Neural crest cell (in vitro differentiated cells): Measurements from ENCODE around the gene FANCM. TPM values are rescaled to one million over a fixed set of nuclear protein-coding genes. Genes with fewer than 3 reads are reported as not detected.
A peak's percentile ranks its signal among the peaks of the same experiment; 100 is the strongest.

Experiments
- DNase-seq: peaks from one replicate; pipeline ENCODE4 v3.0.0; 2021; ENCODE audit warnings: low read depth, mixed read lengths, low spot score
- H3K27ac Mint-ChIP-seq: one replicate; pipeline ENCODE4 v1.8.0; 2021; ENCODE audit warnings: mild to moderate bottlenecking, mixed read lengths; ENCODE audit not compliant: unreplicated experiment
- H3K27me3 Mint-ChIP-seq: 2 replicates; pipeline ENCODE4 v1.8.0; 2021; ENCODE audit warnings: low read depth, mild to moderate bottlenecking, mixed read lengths
- H3K36me3 Mint-ChIP-seq: 2 replicates; pipeline ENCODE4 v1.8.0; 2021; ENCODE audit warnings: low read depth, mild to moderate bottlenecking, mixed read lengths
- H3K4me1 Mint-ChIP-seq: 2 replicates; pipeline ENCODE4 v1.8.0; 2021; ENCODE audit warnings: mixed read lengths
- H3K4me3 Mint-ChIP-seq: one replicate; pipeline ENCODE4 v1.8.0; 2021; ENCODE audit warnings: mild to moderate bottlenecking, mixed read lengths
- H3K9me3 Mint-ChIP-seq: 2 replicates; pipeline ENCODE4 v1.8.0; 2021; ENCODE audit warnings: mixed read lengths
- CTCF ChIP-seq: fragments of 200-600 bp; sonication (generic); conservative IDR thresholded peaks from 2 replicates; pipeline ENCODE4 v1.5.0; 2021; ENCODE audit warnings: antibody characterized with exemption, mild to moderate bottlenecking
- total RNA-seq: library from RNA; stranded (reverse); gene quantifications from 2 replicates; pipeline ENCODE4 v1.2.1, GENCODE V29; 2021

Gene FANCM
- total RNA-seq, 1 donor from 2014 or later: 16.3 TPM

GRCh38 chr14:45242706-45243105 lies 107.0 kb downstream of the FANCM start:
- no peak for TF ChIP-seq CTCF
- H3K27me3 Mint-ChIP-seq: no peaks in the 10 kb centered on the region
- H3K36me3 Mint-ChIP-seq: peaks cover 19% of the 10 kb centered on the region
- no peak for DNase-seq
- H3K4me1 Mint-ChIP-seq: no peaks in the 10 kb centered on the region
- H3K4me3 Mint-ChIP-seq: no peak overlapping the region
- no peaks in the 10 kb centered on the region for H3K9me3 Mint-ChIP-seq
- no peak overlapping the region for H3K27ac Mint-ChIP-seq

- no peak for TF ChIP-seq CTCF
- peaks cover 7% of the 10 kb centered on the region for H3K4me1 Mint-ChIP-seq
- no peak for DNase-seq
- no peak overlapping the region for H3K27ac Mint-ChIP-seq
- no peak overlapping the region for H3K4me3 Mint-ChIP-seq
- peaks cover 5% of the 10 kb centered on the region for H3K36me3 Mint-ChIP-seq
- no peaks in the 10 kb centered on the region for H3K27me3 Mint-ChIP-seq
- H3K9me3 Mint-ChIP-seq: no peaks in the 10 kb centered on the region
Measured at GRCh38 chr14:45246151-45246550, 110.4 kb downstream of the FANCM start.

GRCh38 chr14:45246691-45247090 lies 111.0 kb downstream of the FANCM start:
- H3K4me1 Mint-ChIP-seq: peaks cover 13% of the 10 kb centered on the region
- H3K9me3 Mint-ChIP-seq: no peaks in the 10 kb centered on the region
- no peak overlapping the region for H3K27ac Mint-ChIP-seq
- peaks cover 4% of the 10 kb centered on the region for H3K36me3 Mint-ChIP-seq
- no peak for DNase-seq
- H3K27me3 Mint-ChIP-seq: no peaks in the 10 kb centered on the region
- no peak for TF ChIP-seq CTCF
- H3K4me3 Mint-ChIP-seq: no peak overlapping the region

GRCh38 chr14:45247427-45247826 lies 111.7 kb downstream of the FANCM start:
- Mint-ChIP-seq H3K4me3 (no peak overlapping the region), H3K27ac (no peak overlapping the region)
- no peak for TF ChIP-seq CTCF

GRCh38 chr14:45249856-45250575 lies 114.3 kb downstream of the FANCM start:
- H3K4me1 Mint-ChIP-seq: peaks cover 21% of the 10 kb centered on the region
- peak overlapping the region; percentile 72 for H3K4me3 Mint-ChIP-seq
- DNase-seq: no peak
- no peak overlapping the region for H3K27ac Mint-ChIP-seq
- H3K36me3 Mint-ChIP-seq: peaks cover 2% of the 10 kb centered on the region
- H3K27me3 Mint-ChIP-seq: peaks cover 3% of the 10 kb centered on the region
- no peak for TF ChIP-seq CTCF
- peaks cover 3% of the 10 kb centered on the region for H3K9me3 Mint-ChIP-seq

More at GRCh38 chr14:45247427-45247826, 111.7 kb downstream of the FANCM start:
- Mint-ChIP-seq H3K36me3 (no peaks in the 10 kb centered on the region), H3K4me1 (peaks cover 17% of the 10 kb centered on the region), H3K9me3 (no peaks in the 10 kb centered on the region), H3K27me3 (no peaks in the 10 kb centered on the region)
- DNase-seq: no peak

Other genes with a start within 250 kb of the FANCM start
- gene KLHL28, start 174.0 kb upstream of the FANCM start, total RNA-seq: 13.7 and 15.8 TPM in 2 replicates
- 14.2 and 15.7 TPM in 2 replicates for gene TOGARAM1, start 173.7 kb upstream of the FANCM start, total RNA-seq
- gene PRPF39, start 51.8 kb upstream of the FANCM start, total RNA-seq: 65.3 and 67.8 TPM in 2 replicates
- 144 and 149 TPM in 2 replicates for gene FKBP3, start 1.4 kb upstream of the FANCM start, total RNA-seq
- gene MIS18BP1, start 117.3 kb downstream of the FANCM start, total RNA-seq: 55.2 and 58.9 TPM in 2 replicates